K562 (cell line): ENCODE measurements around the gene GNAI2. TPM values are rescaled to one million over a fixed set of nuclear protein-coding genes. Genes with fewer than 3 reads are reported as not detected.
A peak's percentile ranks its signal among the peaks of the same experiment; 100 is the strongest.

Experiments used
- ATAC-seq: fragments of 200-7000 bp; cut with Tn5 transposase; 3 replicates; pipeline ENCODE4 v1.9.1; 2020; ENCODE audit warnings: moderate library complexity
- BruUV-seq: library from RNA; stranded (reverse); fragments of 400-500 nt; replicated peaks from 2 replicates; lab custom pipeline; 2021; lab: Mats Ljungman, UMichigan
- CTCF ChIA-PET: fragments of 300-600 bp; formaldehyde crosslinking; extraction: SDS; loops from one replicate; lab custom pipeline; 2021; ENCODE audit warnings: low intra/inter-chr PET ratio; lab: Yijun Ruan, JAX
- POLR2A ChIA-PET: fragments of 300-600, 350-650 bp; sonication (Branson Sonifier 250); formaldehyde crosslinking; extraction: SDS; loops from one replicate; lab custom pipeline; 2021; ENCODE audit warnings: antibody characterized with exemption, inconsistent platforms; lab: Yijun Ruan, JAX
- DNase-seq, 4 experiments: peaks; one replicate each; pipeline versions ENCODE4 v3.0.0 to v3.0.0-alpha.2; 2011 to 2018; ENCODE audit warnings: low spot score in 3 of 4, mixed read lengths in 3 of 4; ENCODE audit errors: extremely low read depth in 1 of 4
- FAIRE-seq: peaks from 2 replicates; lab custom pipeline; 2011; peaks lifted over from hg19 to GRCh38; lab: Jason Lieb, UNC
- H2AFZ ChIP-seq: 2 replicates; pipeline ENCODE4 v1.6.0; 2011; ENCODE audit warnings: low read depth, low read length, control low read depth, inconsistent platforms
- H3K27ac ChIP-seq: fragments of 200-600 bp; 3 replicates; pipeline ENCODE4 v1.8.0; 2011; ENCODE audit warnings: low read depth, mild to moderate bottlenecking, control low read depth, inconsistent platforms, low read length, moderate library complexity, mixed read lengths; ENCODE audit errors: extremely low read depth
- H3K27me3 ChIP-seq, 2 experiments: fragments of 300-600 bp in 1 of 2; 2 replicates in 1 of 2; 3 replicates in 1 of 2; pipeline versions ENCODE4 v1.6.0 to v1.8.0; 2011; ENCODE audit warnings: inconsistent platforms in 2 of 2, low read length in 2 of 2, mild to moderate bottlenecking in 1 of 2, mixed read lengths in 1 of 2, moderate library complexity in 1 of 2; ENCODE audit not compliant: control insufficient read depth in 2 of 2, insufficient read depth in 2 of 2
- H3K36me3 ChIP-seq: fragments of 300-600 bp; 3 replicates; pipeline ENCODE4 v1.8.0; 2011; ENCODE audit warnings: mild to moderate bottlenecking, low read length, inconsistent platforms; ENCODE audit not compliant: control insufficient read depth, insufficient read depth
- H3K4me1 ChIP-seq, 2 experiments: fragments of 200-600 bp in 1 of 2; replicated peaks in 1 of 2; 2 replicates in 1 of 2; 3 replicates in 1 of 2; pipeline versions ENCODE4 v1.5.1 to v1.8.0; 2011; ENCODE audit warnings: inconsistent platforms in 2 of 2, low read length in 2 of 2, mild to moderate bottlenecking in 1 of 2, mixed read lengths in 1 of 2, moderate library complexity in 1 of 2; ENCODE audit not compliant: control insufficient read depth in 2 of 2, insufficient read depth in 2 of 2
- H3K4me2 ChIP-seq: 2 replicates; pipeline ENCODE4 v1.6.1; 2011; ENCODE audit warnings: low read length, control low read depth, inconsistent platforms, mixed read lengths; ENCODE audit not compliant: insufficient read depth
- H3K4me3 ChIP-seq: fragments of 200-600 bp; sonication (generic), shearing (Covaris generic); 2 replicates; pipeline ENCODE4 v1.5.1; 2016; ENCODE audit warnings: control low read depth, inconsistent platforms
- H3K79me2 ChIP-seq: fragments of 200-600 bp; 3 replicates; pipeline ENCODE4 v1.8.0; 2011; ENCODE audit warnings: low read length, inconsistent platforms; ENCODE audit not compliant: control insufficient read depth, insufficient read depth
- H3K9ac ChIP-seq, 2 experiments: 2 replicates each; pipeline versions ENCODE4 v1.6.0 to v1.6.1; 2011; ENCODE audit warnings: low read depth in 2 of 2, low read length in 2 of 2, control low read depth in 1 of 2, inconsistent platforms in 1 of 2, mild to moderate bottlenecking in 1 of 2, mixed read lengths in 1 of 2; ENCODE audit not compliant: insufficient read depth in 1 of 2
- H3K9me1 ChIP-seq: one replicate; pipeline ENCODE4 v1.6.0; 2011; ENCODE audit warnings: inconsistent platforms, mild to moderate bottlenecking, low read length, moderate library complexity; ENCODE audit not compliant: control insufficient read depth, insufficient read depth
- H3K9me3 ChIP-seq: replicated peaks from 2 replicates; pipeline ENCODE4 v1.5.1; 2011; ENCODE audit warnings: low read depth, low read length, inconsistent platforms; ENCODE audit not compliant: control insufficient read depth, insufficient read depth
- H4K20me1 ChIP-seq: replicated peaks from 2 replicates; pipeline ENCODE4 v1.6.1; 2011; ENCODE audit warnings: low read length, inconsistent platforms, mixed read lengths; ENCODE audit not compliant: control insufficient read depth, insufficient read depth
- FUS ChIP-seq: fragments of 200-400 bp; formaldehyde crosslinking; optimal IDR thresholded peaks from 2 replicates; pipeline ENCODE3; 2017; ENCODE audit warnings: low read depth, low read length
- KLF1 ChIP-seq: fragments of 450-650 bp; IDR thresholded peaks from 2 replicates; pipeline ENCODE4 v1.6.1; 2016; ENCODE audit warnings: missing genetic modification characterization, missing compliant biosample characterization
- MAX ChIP-seq: sonication (generic); formaldehyde crosslinking; IDR thresholded peaks from 2 replicates; pipeline ENCODE4 v1.9.0; 2022; ENCODE audit warnings: mild to moderate bottlenecking, missing genetic modification reagents
- NRF1 ChIP-seq, 2 experiments: fragments of 450-650 bp; IDR thresholded peaks in 1 of 2; conservative IDR thresholded peaks in 1 of 2; 2 replicates each; pipeline ENCODE4 v1.6.1; 2014; ENCODE audit warnings: mild to moderate bottlenecking in 2 of 2
- POLR2A ChIP-seq: fragments of 450-650 bp; conservative IDR thresholded peaks from 2 replicates; pipeline ENCODE4 v1.6.1; 2016
- POLR2G ChIP-seq: fragments of 200-400 bp; formaldehyde crosslinking; IDR thresholded peaks from 2 replicates; pipeline ENCODE4 v1.6.1; 2017; ENCODE audit warnings: low read depth, mild to moderate bottlenecking, antibody characterized with exemption, low read length, moderate library complexity
- ZNF764 ChIP-seq: fragments of 250-450 bp; sonication (Bioruptor Pico); IDR thresholded peaks from 2 replicates; pipeline ENCODE4 v1.4.0; 2020; ENCODE audit warnings: low read depth, mild to moderate bottlenecking, moderate library complexity
- WGBS: fragments of 100-300 bp; shearing (Covaris generic); methylation state at CpG from one replicate; pipeline ENCODE4 v1.1.6; 2016; ENCODE audit warnings: low coverage, mixed read lengths; ENCODE audit not compliant: insufficient coverage; ENCODE audit errors: missing lambda C conversion rate; 5-methylcytosine and 5-hydroxymethylcytosine counted together
- in situ Hi-C: fragments of 300-500 bp; cut with MboI; formaldehyde crosslinking; loops from 4 replicates; pipeline ENCODE4 v1.15.0; 2018; ENCODE audit warnings: inconsistent platforms, mixed read lengths
- intact Hi-C: fragments of 100-400 bp; cut with micrococcal nuclease; formaldehyde crosslinking; loops from 2 replicates; pipeline ENCODE4 v1.14.2; 2022
- polyA plus RNA-seq, 8 experiments: library from polyadenylated mRNA; depleted of rRNA in 4 of 8; stranded (reverse) in 5 of 8; unstranded in 3 of 8; fragments of >200 nt; fragmentation: Nextera tagmentation in 2 of 8; fragmentation: Illumina TruSeq in 1 of 8; extraction: Ambion mirVana in 2 of 8; extraction: Trizol in 1 of 8; gene quantifications; 2 replicates each; pipeline versions ENCODE4 v1.2.1 to v1.2.3, GENCODE V29; 2011 to 2014; ENCODE audit warnings: inconsistent platforms in 1 of 8, missing spikeins in 1 of 8
- total RNA-seq, 7 experiments: library from RNA; depleted of rRNA in 6 of 7; stranded (reverse); fragments of >200 nt in 6 of 7; fragmentation: Illumina TruSeq in 2 of 7; extraction: Trizol in 2 of 7; gene quantifications; 2 replicates each; pipeline versions ENCODE4 v1.2.1 to v1.2.3, GENCODE V29; 2011 to 2021; ENCODE audit warnings: low replicate concordance in 1 of 7

GNAI2 gene
- total and polyA plus RNA-seq, 9 of the 15 experiments (the other 6 are each of a cell fraction or from before 2014, with no cell fraction given), result 1.1 to 72.2 (median 42.7) TPM

GRCh38 chr3:50296721-50297383 is 60.8 kb downstream of the GNAI2 start:
- H2AFZ ChIP-seq, result no peak overlapping the region
- DNase-seq (no peak), FAIRE-seq (no peak), ATAC-seq (no peak)
- intact Hi-C loops (no loop called here), in situ Hi-C loops (no loop called here)
- H3K4me2 ChIP-seq, result no peak overlapping the region
- H3K27ac ChIP-seq, result no peak overlapping the region
- ChIA-PET CTCF (no interaction called here), POLR2A (interaction anchor here (0.6 kb wide), 2 partner anchors 10 to 1220 kb away, joined by 3 to 4 read pairs; no protein-coding TSS in a partner anchor)
- peaks cover 27 to 69% of the 10 kb centered on the region in 2 experiments; a peak in 4 of 5 replicates for H3K4me1 ChIP-seq
- no peaks in the 10 kb centered on the region for H4K20me1 ChIP-seq
- no peaks in the 10 kb centered on the region for H3K9me3 ChIP-seq
- BruUV-seq, result no TSS peak
- H3K4me3 ChIP-seq, result no peak overlapping the region
- H3K79me2 ChIP-seq, result peaks cover 40% of the 10 kb centered on the region
- H3K27me3 ChIP-seq, result no peaks in the 10 kb centered on the region
- 91% methylated on average over 7 of the region's 18 CpGs for WGBS
- peaks cover 19% of the 10 kb centered on the region; the same call in 2 of the 3 replicates for H3K36me3 ChIP-seq
- TF ChIP-seq FUS, result no peak
- no peak for TF ChIP-seq ZNF764
- TF ChIP-seq KLF1 (tag), result no peak
- TF ChIP-seq MAX (CRISPR knock-in tag), result no peak
- TF ChIP-seq POLR2A, result no peak
- no peak for TF ChIP-seq NRF1 (conservative IDR thresholded peaks at IDR 0.05 in 1 of 2, IDR thresholded peaks at IDR 0.05 in 1 of 2)
- 0 out of 2 replicates have a peak, but pooled peaks have one; percentile 21 for TF ChIP-seq POLR2G
- peak overlapping the region in 1 of 2 experiments; percentile 97; a peak in 2 of 4 replicates for H3K9ac ChIP-seq
- H3K9me1 ChIP-seq, result no peaks in the 10 kb centered on the region
